HG03521 (cell line): Measurements from ENCODE around the gene FIGLA.
"Not testable (repeated sequence)": the region's sequence is repeated elsewhere in the genome, so short reads cannot be mapped to it uniquely, and the experiment has no call there.

Experiments used
- ATAC-seq: cut with Tn5 transposase; IDR thresholded peaks from one replicate; pipeline ENCODE4 v1.9.1; 2021; ENCODE audit warnings: mild to moderate bottlenecking, moderate library complexity; ENCODE audit not compliant: unreplicated experiment

FIGLA gene

GRCh38 chr2:70747284-70747683 lies 43.2 kb downstream of the FIGLA start:
- no peak for ATAC-seq

GRCh38 chr2:70746094-70746974 lies 44.1 kb downstream of the FIGLA start:
- no peak for ATAC-seq

- ATAC-seq, result no peak
Measured at GRCh38 chr2:70745276-70745825, 45.1 kb downstream of the FIGLA start.

- no peak for ATAC-seq
Measured at GRCh38 chr2:70744397-70744796, 46.0 kb downstream of the FIGLA start.

- ATAC-seq, result no peak
Measured at GRCh38 chr2:70743677-70744076, 46.8 kb downstream of the FIGLA start.

- no peak for ATAC-seq
Measured at GRCh38 chr2:70743068-70743467, 47.4 kb downstream of the FIGLA start.

GRCh38 chr2:70739492-70739891 lies 51.0 kb downstream of the FIGLA start:
- not testable (repeated sequence) for ATAC-seq

- ATAC-seq, result no peak
Measured at GRCh38 chr2:70738159-70738558, 52.3 kb downstream of the FIGLA start.

- ATAC-seq, result no peak
Measured at GRCh38 chr2:70735071-70735470, 55.4 kb downstream of the FIGLA start.

- ATAC-seq, result no peak
Measured at GRCh38 chr2:70733646-70734180, 56.7 kb downstream of the FIGLA start.

- ATAC-seq, result no peak
Measured at GRCh38 chr2:70732766-70733645, 57.4 kb downstream of the FIGLA start.

- no peak for ATAC-seq
Measured at GRCh38 chr2:70730730-70731129, 59.7 kb downstream of the FIGLA start.

GRCh38 chr2:70729647-70730046 lies 60.8 kb downstream of the FIGLA start:
- ATAC-seq, result no peak

- ATAC-seq, result no peak
Measured at GRCh38 chr2:70728128-70728527, 62.3 kb downstream of the FIGLA start.
